Nucleus accumbens (tissue), 56 donors: Measurements from ENCODE around the gene QSOX1.

ENCODE experiments used
- DNase-seq, 56 donors: peaks; one replicate each; lab custom pipeline; 2025; lab: John Stamatoyannopoulos, UW

The QSOX1 gene

GRCh38 chr1:180231506-180231921 is 76.8 kb downstream of the QSOX1 start:
- no peak for DNase-seq

DNA sequence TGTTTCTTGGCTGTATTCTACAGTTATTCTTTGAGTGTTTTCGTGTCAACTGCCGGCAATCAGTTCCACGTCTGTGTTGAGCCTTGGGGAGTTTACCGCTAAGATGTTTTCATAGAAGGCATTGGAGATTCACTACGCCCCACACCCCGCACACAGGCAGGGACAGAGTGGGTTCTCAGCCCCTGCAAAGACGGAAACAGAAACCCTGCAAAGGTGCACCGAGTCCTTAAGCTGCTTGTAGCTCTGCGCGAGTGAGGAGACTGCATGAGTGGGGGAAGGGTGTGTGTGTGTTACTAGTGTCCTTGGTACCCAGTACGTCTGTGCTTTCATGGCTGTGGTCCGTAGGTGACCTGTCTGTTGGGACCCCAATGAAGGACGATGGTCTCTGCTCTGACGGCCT is 77.3 kb downstream of the QSOX1 start:
- no peak for DNase-seq

DNA sequence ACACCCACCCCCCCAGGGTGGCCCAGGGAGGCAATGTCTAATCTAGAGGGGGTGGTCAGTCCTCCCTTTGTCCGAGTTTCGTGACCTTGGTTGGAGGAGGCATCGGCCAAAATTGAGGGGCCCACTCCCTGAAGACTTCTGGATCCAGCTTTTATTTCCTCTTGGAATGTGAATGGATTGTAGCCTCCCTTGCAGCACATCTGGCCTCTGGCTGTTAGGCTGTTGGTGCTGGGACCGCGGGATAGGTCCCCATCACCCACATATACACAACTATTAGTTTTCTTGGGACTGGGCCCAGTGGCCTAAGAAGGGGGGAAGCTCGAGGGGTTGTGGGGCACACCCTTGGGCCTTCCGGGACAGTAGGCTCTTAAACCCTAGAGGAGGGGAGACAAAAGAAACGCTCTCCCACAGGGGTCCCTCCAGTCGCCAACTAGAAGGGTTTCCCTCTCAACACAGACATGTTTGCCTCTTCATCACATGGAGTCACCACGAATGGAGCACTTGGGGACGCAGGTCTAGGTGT is 77.9 kb downstream of the QSOX1 start:
- no peak for DNase-seq

DNA sequence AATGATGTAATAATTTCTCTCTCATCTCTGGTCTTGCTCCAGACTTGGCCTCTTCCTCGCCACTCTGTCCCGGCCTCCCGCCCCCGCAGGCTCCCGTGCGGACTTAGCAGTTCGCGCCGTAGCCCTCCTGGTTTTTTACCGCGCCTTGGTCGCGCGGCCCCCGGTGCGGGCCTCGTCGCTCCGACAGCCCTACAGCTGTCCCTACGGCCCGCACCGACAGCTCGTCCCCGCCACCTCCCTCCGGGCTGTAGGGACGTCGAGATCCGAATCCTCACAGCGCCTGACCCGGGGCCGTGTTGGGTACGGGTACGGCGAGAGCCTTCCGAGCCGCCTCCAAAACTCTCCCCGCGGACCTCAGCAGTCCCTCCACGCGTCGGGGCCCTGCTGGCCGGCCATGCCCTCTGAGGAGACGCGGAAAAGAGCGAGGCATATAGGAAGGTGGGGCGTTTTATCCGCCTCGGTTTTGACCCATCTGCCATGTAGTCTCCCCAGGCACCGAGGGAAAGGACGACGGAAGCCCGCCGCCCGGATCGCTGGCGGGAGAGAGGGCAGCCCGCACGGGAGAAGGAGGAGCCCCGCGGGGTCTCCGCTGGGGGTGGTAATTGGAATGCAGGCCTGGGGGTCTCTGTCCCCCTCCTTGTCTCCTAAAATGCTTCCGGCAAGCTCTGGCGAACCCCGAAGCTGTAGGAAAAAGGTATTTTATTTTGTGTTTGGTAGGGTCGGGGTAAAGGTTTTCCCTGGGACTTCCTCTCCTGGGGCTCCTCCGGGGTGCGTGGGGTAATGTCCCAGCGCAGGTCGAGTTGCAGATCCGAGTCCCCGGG is 78.7 kb downstream of the QSOX1 start:
- DNase-seq = no peak

DNA sequence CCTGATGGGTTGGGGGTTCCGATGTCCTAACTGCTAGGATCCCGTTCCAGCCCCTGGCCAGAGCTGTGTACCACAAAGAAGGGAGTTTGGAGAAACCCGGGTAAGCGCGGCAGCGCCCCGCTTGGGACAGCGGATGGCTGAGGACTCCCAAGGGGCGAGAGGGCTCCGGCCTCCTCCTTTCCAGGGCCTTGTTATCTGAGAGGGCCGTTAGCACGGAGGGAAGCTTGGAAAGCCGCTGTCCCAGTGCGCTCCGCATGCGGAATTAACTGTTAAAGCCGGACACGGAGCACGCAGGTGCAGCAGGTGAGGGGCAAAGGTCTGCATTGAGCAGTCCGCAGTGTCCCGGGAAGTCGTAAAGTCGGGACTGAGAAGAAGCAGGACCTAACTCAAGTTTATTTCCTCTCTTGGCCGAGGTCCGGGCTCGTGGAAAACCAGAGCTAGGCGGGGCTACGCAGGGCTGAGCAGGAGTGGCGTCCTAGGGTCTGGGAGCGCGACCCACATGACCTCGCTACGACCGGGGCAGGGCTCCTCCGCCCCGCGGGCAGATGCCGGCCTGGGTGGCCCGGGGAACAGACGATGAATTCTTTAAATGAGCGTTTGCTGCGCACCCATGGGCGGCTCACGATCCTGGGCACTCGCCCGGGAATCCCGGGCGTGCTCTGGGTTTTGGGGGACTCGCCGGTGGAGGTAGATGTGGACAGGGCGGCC is 79.9 kb downstream of the QSOX1 start:
- DNase-seq = no peak

DNA sequence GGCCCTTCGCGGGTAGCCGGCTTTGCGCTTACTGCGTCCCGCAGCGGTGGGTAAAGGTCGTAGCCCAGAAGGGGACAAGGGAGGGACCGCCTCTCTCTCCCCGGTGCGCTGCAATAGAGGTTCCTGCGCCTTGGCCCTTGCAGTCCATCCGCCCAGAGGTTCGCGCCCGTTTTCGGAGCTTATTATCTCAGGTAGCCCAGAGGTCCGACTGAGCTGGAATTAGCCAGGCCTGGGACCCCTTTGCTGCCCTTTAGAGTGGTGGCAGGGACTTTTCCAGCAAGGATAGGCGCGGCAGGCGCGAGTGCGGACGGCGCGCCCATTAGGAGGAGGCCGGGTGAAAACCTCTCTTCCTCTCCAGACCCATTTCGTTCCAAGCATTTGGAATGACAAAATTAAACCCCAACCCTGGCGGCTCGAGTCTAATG is 80.4 kb downstream of the QSOX1 start:
- DNase-seq = no peak

DNA sequence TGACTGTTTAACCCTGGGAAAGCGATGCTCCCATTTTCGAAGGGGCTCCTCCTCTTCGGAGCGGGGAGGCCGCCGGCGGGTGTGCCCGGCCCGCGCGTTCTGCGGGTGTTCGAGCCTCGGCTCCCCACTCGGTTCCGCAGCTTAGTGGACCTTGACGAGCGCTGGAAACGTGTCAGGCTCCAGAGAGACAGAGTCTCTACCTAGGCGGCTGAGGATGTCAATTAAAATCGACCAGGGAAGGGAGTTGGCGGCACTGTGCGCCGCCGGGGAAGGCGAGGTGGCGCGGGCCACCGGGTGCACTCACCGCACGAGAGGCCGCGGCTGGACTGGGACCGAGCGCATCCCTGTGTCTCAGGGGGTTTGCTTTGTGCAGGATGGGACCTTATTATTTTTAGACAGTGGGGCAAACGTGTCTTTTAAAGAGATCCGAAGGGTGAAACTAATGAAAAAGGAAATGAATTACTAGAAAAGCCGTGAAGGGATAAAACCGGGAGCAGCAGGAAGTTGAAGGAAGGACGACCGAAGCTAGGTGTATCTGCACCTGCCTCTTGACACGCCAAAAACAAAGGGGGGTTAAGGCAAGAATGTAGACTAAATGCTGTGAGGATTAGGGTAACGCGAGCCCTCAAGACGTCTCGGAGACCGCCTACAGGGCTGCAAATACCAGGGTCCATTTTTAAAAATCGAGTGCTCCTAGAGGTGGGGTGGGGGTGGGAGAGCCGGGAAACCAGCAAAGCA is 81.0 kb downstream of the QSOX1 start:
- no peak for DNase-seq

- DNase-seq = no peak
Measured at GRCh38 chr1:180236698-180237509, 82.2 kb downstream of the QSOX1 start.

GRCh38 chr1:180237869-180238476 is 83.3 kb downstream of the QSOX1 start:
- DNase-seq = no peak

DNA sequence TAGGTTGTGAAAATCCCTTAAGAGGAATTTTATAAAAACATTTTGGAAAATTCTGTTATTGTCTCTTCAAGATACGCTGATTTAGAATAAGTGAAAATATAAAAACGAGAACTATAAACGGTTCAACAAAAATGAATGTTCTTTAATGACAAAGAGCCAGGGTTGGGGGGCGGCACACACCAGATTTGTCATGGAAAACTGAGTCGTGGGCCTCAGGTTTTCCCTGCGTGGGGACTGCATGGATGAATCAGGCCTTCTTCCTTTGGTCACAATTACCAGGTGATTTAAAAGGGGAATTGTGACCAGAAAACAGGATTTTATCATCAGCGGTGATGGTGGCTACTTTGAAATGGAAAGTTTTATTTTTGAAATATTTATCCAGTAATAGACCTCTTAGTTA is 84.0 kb downstream of the QSOX1 start:
- DNase-seq = no peak

DNA sequence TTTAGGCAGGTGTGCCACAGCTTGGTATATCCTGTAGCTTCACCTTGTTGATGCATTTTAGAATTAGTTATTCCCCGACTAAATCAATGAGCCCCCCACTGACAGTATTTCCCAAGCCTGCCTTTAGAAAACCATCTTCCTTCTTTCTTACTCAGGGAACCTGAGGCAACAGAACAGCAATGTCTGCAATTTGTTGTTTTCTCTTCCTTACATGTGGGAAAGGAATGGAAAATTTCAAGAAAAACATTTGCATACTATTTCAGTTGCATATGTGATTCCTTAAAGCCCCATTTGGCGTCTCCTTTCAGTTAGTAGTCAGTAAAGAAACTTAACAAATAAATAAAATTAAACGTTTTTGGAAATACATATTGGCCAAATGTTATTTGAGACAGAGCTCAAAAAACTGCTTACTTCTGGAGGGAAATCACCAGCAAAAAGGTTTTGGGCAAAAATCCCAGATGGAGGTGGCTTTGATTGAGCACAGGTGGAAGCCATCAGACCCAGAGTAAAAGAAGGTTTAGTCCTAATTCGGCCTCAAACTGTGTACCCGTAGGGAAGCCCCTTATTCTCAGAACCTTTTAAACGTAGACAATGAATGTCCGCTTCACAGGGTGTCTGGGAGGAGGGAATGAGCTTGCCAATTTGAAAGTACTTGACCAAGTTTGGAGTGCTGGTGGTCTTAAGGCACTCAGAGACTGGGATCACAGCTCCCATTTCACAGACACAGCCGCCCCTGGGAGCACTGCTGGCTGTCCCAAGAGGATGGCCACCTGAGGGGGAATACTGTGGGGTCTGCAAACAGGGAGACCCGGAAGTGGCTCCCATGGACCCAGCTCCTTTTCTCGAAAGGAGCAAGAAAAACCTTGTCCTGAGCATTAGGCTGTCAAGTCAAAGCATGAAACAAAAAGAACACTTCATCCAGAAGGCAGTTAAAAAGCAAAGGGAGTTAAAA is 84.8 kb downstream of the QSOX1 start:
- DNase-seq = no peak

DNA sequence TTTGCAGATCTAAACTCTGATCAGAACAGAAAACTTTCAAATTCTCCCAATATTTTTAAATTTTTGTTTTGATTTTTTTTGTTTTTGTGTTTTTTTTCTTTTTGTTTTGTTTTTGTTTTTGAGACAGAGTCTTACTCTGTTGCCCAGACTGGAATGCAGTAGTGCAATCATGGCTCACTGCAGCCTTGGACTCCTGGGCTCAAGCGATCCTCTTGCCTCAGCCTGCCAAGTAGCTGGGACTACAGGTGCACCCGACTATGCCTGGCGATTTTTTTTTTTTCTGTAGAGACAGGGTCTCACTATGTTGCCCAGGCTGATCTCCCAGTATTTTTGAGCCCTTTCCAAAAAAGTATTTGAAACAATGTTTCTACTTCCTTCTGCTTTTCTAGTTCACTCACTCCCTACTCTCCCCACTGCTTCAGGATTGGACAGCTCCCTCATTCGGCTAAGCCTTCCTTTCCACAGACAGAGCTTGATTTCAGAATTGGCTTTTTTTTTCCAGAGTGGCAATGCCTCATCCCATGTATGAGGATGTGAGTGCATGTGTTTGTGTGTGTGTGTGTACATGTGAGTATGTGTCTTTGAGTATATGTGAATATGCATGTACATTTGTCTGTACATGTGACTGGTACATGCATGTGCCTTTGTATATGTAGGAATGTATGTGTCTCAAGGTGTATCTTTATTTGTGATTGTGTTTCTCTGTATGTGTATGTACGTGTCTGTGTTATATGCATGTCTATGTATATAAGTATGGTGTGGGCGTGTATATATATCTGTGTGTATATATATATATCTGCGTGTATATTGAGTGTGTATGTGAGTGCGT is 87.3 kb downstream of the QSOX1 start:
- no peak for DNase-seq

DNA sequence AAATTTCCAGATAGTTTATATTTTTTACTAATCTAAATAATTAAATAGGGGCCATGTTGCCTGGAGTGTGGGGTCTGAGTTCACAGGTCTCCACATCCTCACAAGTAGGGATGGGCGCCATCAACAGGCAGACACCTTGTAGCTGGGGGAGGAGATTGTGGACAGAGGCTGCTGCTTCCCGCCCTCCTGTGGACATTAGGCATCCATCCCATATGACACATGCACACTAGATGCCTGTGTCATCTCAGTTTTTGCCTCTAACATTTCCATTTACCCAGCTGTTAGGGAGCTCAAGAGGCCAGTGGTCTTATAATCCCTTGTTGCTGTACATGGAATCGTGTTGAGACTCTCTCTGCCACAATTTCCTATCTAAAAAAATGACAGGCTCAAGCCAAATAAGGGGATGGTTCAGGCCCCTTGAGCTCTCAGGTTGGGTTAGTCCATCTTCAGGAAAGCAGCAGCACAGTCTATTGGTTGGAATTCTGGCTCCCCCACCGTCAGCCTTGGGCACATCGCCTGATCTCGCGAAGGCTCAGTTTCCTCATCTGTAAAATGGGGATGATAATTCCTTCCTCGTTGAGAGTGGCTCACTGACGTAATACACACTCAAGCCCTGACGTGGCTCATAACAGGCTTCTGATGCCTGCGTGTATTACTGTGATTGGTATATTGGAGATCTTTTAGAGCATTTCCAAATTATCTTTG is 89.0 kb downstream of the QSOX1 start:
- DNase-seq = no peak

GRCh38 chr1:180244840-180245239 is 90.2 kb downstream of the QSOX1 start:
- DNase-seq = no peak

DNA sequence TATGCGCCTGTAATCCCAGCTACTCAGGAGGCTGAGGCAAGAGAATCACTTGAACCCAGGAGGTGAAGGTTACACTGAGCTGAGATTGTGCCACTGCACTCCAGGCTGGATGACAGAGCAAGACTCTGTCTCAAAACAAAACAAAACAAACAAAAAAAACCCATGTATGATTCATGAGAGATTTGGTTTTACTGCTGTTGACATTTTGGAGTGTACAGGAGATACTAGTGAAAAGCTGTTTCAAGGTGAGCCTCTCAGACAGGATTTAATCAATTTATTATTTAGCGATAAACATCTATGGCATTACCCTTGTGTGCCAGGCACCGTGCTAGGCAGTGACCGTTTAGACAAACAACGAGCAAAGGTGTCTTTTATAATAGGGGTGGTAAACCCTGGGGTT is 91.9 kb downstream of the QSOX1 start:
- no peak for DNase-seq

GRCh38 chr1:180247061-180247460 is 92.4 kb downstream of the QSOX1 start:
- no peak for DNase-seq

DNA sequence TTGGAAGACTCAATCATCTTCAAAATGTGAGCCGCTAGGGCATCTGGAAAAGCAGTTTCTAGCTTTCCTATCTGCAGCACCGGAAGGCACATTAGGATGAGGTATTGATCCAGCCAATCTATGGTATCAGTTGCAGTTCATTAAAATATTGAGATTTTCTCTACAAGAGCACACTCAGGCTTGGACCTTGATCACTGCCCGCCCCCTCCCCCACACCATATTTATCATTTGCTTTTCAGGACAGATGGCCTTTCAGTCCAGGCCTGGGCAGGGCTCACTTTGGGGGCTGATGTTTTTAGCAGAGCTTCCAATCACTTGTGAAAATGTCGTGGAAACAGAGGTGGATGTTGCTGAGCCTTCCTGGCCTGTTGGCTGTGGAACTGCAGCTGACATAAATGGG is 92.9 kb downstream of the QSOX1 start:
- no peak for DNase-seq
